ENCODE results near the gene PABPC1L.

The PABPC1L gene

GRCh38 chr20:44966030-44966961 lies 56.4 kb downstream of the PABPC1L start, which contains the start of gene STK4:
Gene STK4 (plus strand): TSS chr20:44966512. CDS start chr20:44966569, 57 bp downstream.
- DNase-seq (ENCODE audit: low read depth in 2 of 2) = peak; percentile 87 to 88

DNA sequence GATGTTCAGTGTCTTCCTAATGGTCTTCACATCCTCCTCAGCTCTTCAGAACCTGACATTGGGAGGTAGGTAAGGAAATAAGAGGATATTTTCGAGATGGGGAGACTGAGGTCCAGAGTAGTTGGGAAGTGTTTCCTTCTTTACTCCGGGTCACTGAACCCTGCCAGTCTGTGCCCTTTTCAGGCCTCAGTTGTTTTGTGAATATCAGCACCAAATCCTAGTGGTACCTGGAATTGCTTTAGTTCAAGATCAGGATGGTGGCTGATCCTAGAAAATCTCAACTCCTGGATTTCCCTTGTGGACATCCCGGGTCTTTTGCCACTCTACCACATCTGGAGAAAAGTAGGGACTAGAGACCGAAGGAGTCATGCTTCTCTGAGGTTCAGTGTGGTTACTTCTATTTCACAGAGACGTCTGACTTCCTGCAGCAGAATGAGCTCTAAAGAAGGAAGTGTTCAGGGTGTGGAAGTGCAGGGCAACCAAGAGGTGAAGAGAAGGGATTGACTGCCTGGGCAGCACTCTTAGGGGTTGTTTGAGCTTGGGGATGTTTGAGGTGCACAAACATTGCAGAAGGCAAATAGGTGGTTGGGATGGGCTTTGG lies 57.4 kb downstream of the PABPC1L start:
- DNase-seq (ENCODE audit: low read depth in 2 of 2) = no peak

DNA sequence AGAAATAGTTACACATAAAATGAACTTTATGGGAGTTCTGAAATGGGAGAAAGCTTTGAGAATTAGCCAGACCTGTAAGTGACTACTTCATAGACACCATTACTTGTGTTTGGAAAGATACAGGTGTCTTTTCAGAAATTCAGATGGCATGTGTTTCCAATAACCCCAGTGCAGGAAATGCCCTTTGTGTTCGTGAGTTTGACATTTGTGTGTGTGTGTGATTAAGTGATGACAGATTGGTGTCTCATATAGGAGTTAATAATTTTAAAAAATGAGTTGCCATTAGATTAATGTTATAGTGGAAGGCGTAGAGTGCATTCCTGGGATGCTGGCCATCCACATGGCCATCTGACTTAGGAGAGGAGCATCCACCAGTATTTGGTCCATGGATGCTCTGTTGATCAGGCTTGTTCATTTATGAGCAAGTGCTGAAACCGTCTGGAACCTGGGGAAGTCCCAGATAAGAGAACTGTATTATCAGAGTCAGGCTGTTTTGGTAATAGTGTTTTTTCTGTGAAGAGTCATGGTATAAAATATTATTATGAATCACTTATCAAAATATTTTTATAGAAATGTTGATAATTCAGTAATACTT lies 59.5 kb downstream of the PABPC1L start:
- no peak for DNase-seq (ENCODE audit: low read depth in 2 of 2)

- no peak for DNase-seq (ENCODE audit: low read depth in 2 of 2)
Observed at GRCh38 chr20:44970243-44970757, 60.4 kb downstream of the PABPC1L start.

GRCh38 chr20:44973053-44973452 lies 63.2 kb downstream of the PABPC1L start:
- DNase-seq (ENCODE audit: low read depth in 2 of 2) = no peak

- no peak for DNase-seq (ENCODE audit: low read depth in 2 of 2)
Observed at GRCh38 chr20:44976698-44977097, 66.8 kb downstream of the PABPC1L start.

- peak in 1 of 2 donors; percentile 41 for DNase-seq (ENCODE audit: low read depth in 2 of 2)
Observed at GRCh38 chr20:44979090-44979621, 69.3 kb downstream of the PABPC1L start.

DNA sequence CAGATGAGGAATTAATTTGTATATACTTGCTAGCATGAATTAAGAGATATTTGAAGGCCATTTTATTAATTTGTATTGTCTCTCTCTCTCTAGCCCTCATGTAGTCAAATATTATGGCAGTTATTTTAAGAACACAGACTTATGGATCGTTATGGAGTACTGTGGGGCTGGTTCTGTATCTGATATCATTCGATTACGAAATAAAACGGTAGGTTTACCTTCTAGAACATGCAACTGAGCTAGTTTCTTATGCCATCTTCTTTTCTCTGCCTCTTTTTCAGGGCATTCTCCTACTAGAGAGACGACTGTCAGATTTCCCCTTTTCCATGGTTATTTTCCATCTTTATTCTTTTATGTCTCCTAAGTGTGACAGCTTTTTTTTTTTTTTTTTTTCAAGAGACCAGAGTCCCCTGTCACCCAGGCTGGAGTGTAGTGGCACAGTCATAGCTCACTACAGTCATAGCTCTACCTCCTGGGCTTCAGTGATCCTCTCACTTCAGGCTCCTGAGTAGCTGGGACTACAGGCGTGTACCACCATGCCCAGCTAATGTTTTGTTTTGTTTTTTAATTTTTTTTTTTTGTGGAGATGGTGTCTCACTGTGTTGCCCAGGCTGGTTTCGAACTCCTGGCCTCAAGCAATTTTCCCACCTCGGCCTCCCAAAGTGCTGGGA lies 72.0 kb downstream of the PABPC1L start:
- DNase-seq (ENCODE audit: low read depth in 2 of 2) = no peak

DNA sequence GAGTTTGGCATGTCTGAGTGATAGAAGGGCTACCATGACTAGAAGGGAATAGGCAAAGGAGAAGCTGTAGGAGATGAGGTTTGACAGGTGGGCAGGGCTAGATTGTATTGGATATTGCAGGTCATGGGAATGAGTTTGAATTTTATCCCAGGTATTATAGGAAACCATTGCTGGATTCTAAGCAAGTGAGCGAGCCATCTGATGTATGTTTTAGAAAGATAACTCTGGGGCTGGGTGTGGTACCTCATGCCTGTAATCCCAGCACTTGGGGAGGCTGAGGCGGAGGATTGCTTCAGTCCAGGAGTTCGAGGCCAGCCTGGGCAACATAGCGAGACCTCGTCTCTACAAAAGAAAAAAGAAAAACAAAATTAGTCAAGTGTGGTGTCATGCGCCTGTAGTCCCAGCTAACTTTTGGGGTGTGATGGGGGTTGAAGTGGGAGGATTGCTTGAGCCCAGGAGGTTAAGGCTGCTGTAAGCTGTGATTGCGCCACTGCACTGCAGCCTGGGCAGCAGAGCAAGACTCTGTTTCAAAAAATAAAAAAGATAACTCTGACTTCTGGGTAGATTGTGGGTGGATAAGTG lies 73.3 kb downstream of the PABPC1L start:
- no peak for DNase-seq (ENCODE audit: low read depth in 2 of 2)

- no peak for DNase-seq (ENCODE audit: low read depth in 2 of 2)
Observed at GRCh38 chr20:44988631-44989171, 78.8 kb downstream of the PABPC1L start.

Data from stimulated activated CD4-positive, alpha-beta T cell treated with anti-CD3 and anti-CD28 coated beads, Interleukin-1b, Interleukin-23, amount 100 ng/mL, for 1 hour (primary cell).